HG03139 (cell line): ENCODE data around the gene PNPLA1.

Source experiments
- ATAC-seq: cut with Tn5 transposase; IDR thresholded peaks from one replicate; pipeline ENCODE4 v1.9.1; 2021; ENCODE audit not compliant: unreplicated experiment

PNPLA1 gene, protein sequence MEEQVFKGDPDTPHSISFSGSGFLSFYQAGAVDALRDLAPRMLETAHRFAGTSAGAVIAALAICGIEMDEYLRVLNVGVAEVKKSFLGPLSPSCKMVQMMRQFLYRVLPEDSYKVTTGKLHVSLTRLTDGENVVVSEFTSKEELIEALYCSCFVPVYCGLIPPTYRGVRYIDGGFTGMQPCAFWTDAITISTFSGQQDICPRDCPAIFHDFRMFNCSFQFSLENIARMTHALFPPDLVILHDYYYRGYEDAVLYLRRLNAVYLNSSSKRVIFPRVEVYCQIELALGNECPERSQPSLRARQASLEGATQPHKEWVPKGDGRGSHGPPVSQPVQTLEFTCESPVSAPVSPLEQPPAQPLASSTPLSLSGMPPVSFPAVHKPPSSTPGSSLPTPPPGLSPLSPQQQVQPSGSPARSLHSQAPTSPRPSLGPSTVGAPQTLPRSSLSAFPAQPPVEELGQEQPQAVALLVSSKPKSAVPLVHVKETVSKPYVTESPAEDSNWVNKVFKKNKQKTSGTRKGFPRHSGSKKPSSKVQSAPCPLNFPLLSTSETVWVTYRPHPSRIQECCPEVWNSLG

DNA sequence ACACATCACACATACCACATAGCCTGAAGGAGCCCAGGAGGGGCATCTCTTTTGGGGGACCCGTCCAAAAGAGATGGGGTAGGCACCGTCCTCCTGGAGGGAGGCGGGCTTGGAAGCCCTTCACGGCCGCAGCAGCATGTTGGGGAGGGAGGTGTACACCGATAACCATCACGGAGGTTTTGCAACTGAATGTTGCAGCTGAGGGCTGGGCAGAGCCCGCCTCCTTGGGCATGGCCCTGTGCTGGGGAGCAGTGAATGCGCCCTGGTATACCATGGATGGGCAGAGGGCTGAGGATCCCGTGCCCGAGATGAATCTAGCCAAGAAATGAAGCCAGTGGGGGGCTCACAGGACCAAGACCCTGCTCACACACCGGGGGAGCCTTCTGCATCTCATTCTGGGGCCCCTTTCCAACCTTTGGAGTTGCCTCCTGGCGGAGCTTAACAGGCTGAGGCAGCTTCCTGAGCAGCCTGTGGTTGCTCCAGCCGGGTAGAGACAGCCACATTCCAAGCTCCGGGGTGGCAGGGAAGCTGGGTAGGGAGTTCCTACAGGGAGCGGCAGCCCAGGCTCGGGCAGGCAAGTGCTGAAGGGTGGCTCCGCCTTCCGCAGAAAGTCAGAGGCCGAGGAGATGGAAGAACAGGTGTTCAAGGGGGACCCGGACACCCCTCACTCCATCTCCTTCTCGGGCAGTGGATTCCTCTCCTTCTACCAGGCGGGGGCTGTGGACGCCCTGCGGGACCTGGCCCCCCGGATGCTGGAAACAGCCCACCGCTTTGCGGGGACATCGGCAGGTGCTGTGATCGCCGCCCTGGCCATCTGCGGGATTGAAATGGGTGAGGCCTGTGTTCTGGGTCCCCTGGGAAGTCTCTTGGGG, at the start of gene PNPLA1:
Gene PNPLA1, plus strand, starts transcription at position 227 of the 872 bp plus-strand sequence. Its CDS starts 400 bp downstream, at position 627.
- ATAC-seq, result no peak

DNA sequence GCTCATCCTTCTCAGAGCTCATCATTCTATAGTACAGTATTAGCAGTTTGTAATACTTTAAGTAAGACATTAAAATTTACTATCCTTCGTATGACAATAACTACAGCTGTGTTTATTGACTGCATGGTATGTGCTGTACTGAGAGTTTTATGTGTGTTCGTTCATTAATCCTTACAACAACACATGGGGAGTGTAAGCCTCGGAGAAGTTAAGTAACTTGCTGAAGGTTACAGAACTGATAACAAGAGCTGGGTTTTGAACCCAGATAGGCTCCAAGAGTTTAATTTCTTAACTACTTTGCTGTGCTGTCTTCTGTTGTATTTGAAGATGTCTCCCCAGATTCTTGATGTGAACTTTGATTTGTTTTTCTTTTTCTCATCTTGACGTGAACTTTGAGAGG, 49.6 kb upstream of the PNPLA1 start:
- no peak for ATAC-seq

DNA sequence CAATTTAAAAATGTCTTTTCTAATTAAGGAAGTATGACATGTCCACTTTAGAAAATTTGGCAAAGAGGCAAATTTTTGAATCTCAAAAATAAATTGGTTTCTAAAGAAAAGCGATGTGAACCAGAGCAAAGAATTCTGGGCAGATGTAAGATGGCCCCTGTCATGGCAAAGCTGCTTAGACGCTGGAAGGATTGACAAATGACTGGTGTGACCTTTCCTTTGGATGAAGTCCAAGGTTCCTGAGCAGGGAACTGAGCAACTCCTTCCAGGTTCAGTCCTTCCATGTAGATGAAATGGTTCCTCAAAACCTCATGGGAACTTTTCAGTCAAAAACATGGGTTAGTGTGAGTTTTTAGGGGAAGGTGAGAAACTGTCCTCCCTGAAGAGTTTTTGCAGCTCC, 48.2 kb upstream of the PNPLA1 start:
- ATAC-seq, result no peak

DNA sequence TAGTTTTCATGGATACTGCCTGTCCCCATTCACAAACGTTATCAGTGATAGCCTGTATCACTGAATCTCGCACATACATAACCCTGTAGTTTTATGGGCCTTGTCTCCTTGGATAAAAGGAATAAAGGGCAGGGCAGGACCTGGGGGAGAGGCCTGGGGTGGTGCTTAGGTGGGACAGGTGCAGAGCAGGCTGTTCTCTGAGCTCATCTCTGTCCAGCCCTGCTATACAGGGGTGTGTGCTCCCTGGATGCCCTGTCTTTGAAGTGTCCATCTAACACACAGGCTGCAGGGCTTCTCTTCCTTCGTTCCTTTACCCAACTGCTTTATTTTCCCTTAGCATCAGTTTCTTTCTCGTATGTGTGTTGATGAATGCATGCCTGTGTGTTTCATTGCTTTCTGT, 46.9 kb upstream of the PNPLA1 start:
- ATAC-seq, result no peak

DNA sequence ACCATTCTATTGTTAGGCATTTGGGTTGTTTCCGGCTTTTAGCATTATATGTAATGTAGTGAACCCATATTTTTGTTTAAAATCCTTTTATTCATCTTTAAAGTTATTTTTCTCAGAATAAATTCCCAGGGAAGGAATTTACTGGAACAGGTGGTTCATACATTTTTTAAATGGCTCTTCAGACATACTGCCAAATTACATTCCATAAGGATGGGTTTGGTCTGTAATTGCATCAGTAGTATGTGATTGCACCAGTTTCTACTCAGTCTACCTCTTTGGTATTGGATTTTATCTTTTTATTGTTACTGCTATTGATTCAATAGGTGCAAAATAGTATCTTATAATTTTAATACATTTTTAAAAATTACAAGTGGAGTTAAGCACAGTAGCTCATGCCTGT, 46.2 kb upstream of the PNPLA1 start:
- no peak for ATAC-seq

DNA sequence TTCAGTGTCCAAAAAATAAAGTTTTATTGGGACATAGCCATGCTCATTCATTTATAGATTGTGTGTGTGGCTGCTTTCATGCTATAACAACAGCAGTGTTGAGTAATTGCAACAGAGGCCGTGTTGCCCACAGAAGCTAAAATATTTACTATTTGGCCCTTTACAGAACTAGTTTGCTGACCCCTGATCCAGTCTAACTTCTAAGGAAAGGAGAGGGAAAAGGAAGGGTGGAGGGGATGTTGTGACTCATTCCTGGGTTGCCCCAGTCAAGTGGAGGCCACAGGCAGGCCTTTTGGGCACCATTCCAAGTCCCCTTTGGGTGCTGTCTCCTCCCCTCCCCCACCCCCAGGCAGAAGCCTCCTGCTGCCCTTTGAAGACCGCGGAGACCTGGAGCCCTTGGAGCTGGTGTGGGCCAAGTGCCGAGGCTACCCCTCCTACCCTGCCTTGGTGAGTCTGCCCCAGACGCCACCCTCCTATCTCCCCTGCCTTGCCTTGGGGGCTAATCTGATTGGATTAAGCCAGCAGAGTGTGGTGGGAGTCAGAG, 44.9 kb upstream of the PNPLA1 start:
- ATAC-seq, result no peak

DNA sequence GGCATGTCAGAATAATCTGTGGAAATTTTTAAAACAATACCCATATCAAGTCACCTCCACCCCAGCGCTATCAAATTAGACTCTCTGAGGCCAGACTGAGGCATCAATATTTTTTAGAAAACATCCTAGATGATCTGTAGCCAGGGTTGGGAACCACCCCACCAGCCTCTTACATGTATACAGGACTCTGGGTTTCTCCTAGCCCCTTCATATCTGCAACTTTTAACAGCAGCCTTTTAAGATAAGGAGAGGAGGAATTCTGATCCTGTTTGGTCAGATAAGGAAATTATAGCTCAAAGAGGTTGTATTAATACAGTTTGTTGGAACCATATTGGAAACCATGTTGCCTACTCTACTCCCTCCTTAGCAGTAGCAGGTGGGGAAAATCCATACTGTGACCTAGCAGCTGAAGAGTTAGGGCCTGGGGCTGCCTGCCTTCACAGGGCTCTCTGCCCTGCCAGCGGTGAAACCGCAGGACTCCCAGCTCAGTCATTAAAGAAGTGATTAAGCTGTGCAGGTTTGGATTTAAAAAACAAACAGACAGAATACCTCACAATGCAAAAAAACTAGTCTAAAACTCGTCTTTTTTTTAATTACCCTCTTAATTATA, 43.3 kb upstream of the PNPLA1 start:
- no peak for ATAC-seq

DNA sequence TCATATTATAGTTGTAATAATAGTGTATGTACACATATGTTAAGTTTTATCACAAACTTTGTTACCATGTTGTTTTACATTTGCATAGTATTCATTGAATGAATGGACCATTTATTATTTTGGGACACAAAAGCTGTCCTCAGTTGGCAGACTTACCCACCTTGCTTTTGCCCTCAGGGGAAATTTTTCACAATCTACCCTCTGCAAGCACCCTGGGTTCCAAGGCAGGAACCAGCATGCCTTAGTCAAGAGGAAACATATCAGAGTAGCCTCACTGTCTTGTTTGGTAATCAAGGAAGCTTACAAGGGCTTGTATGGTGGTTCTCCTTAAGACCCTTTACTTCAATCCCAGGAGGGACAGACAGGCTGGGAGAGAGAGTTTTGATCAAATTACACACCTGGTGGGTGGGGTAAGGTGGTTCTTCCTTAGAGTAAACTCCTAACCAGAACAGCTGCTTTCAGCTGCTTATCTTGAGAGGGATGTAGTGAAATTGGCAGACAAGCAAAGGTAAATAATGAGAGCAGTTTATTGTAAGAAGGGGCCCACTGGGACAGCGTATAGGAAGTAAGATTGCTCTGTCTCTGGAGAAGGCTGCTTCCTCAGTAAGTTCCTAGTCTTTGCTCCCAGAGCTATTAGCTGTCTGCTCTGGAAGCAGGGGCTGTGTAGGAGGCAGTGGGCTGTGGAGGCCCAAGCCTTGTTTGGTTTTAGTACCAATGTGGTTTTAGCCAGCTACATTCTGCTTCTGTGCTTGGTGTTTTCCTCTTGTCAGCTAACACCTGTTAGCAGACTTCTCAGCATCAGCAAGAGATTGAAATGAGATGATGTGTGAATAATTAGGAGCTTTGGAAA, 42.3 kb upstream of the PNPLA1 start:
- no peak for ATAC-seq

DNA sequence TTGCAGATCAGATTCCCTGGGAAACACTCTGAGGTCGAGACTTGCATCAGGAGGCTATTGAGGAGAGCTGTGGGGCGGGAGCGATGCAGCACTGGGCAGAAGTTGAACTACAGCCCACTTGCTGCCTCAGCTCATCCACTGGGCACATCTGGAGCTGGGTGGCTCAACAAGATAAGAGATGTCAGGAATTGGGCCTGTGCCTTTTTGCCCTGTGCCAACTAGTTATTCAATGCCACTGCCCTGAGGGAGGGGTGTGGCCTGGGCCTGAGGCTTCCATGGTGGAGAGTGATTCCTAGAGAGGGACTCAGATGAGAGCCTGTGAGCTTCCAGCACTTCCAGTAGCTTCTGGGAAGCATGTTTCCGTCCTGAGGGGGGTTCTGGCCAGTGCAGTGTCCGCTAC, 40.6 kb upstream of the PNPLA1 start:
- no peak for ATAC-seq

DNA sequence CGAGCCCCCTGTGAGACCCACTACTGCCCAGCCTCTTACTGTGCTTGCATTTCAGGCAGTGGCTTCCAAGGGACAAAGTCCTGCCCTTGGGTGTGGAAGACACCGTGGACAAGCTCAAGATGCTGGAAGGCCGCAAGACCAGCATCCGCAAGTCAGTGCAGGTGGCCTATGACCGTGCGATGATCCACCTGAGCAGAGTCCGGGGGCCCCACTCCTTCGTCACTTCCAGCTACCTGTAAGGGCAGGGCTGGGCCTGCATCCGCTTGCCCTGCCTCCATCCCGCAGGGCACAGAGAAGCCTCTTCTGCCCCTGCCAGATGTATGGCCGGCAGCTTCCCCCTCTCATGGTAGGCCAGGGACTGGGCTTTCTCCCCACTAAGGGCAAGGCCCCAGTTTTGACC, 39.5 kb upstream of the PNPLA1 start:
- no peak for ATAC-seq

DNA sequence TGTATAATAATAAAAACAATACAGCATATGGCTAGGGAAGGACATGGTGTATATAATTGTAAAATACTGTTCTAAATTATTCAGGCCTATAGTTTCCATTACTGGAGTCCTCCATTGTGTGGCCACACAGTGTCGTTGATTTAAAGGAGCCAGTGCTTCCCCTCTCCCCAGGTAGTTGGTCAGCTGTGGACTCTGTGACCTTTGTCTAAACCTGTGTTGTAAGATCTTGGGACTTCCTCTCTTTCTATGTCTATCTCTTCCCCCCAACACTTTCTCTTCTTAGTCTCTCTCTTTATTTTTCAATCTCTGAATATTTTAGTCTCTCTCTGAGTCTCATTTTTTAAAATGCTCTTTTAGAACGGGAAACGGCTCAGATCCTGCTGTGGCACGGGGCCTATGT, 37.7 kb upstream of the PNPLA1 start:
- no peak for ATAC-seq

DNA sequence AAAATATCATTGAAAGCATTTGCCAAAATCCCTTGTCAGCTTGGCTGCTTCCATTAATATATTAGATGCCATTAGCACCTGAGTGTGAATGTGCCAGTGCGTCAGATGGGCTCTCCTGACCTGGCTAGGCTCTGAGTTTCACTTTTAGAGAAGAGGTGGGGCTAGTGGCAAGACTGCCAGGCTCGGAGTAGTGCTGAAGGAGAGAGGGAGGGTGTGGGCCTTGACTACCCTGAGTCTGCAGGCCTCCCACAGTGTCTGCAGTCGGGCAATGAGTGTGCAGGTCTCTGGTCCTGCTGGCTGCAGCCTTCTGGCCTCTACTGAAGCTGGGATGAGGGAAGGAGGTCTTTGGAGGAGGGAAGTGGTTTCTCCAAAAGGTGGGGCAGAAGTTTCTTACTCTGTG, 34.6 kb upstream of the PNPLA1 start:
- no peak for ATAC-seq

DNA sequence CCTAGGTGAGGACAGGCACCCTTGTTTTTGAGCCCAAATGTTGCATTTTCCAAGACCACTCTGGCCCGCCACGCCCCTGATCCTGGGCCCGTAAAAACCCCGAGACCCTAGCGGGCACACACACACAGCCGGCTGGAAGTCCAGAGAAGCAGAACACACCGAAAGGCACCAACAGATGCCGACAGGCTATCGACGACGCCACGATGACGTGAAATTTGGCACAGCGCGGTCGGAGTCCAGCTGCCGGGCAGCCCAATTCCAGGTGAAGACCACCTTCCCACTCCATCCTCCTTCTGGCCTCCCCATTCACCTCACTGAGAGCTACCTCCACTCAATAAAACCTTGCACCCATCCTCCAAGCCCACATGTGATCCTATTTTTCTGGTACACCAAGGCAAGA, 34.0 kb upstream of the PNPLA1 start:
- no peak for ATAC-seq

DNA sequence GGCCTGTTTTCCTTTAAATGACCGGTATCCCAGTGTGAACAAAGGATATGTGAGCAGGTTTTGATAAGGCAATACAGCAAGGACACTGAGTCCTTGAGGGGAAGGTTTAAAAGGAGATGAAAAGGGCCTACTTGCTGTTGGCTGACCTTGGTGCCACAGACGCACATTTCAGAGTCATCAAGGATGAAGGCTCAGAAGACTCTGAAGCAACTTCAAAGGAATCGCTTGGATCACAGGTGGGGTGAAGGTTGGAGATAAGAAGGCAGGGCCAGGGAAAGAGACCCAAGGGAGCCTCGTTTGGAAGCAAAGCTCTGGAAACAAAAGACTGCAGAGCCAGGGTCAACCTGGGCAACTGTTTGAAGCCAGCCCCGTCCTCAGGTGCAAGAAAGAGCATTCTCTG, 30.1 kb upstream of the PNPLA1 start:
- no peak for ATAC-seq

DNA sequence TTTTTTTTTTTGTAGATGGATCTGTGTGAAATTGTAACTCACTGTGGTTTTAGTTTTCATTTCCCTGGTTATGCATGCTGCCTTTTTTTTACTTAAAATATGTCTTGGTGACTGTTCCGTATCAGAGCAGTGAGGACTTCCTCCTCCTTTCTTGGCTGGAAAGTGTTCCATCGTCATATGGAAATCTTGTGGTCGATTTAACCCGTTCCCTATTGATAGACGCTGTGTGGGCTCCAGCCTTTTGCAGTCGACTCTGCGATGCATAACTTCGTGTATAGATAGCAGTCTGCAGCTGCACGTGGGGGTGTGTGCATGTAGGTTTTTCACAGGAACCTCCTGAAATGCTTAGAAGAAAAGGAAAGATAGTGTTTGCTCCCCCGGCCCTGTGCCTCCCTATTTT, 28.1 kb upstream of the PNPLA1 start:
- no peak for ATAC-seq

DNA sequence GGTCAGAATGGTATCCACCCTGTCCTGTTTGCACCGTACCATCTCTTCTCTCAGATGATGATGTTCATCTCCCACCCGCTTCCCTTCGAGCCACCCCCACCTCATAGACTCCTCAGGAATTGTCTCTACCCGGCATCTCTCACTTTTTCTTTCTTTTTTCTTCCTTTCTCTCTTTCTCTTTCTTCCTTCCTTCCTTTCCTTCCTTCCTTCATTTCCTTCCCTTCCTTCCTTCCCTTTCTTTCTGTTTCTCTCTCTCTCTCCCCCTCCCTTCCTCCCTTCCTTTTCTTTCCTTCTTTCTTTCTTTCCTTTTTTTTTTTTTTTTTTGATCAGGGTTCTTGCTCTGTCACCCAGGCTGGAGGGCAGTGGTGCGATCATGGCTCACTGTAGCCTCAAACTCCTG, 27.7 kb upstream of the PNPLA1 start:
- ATAC-seq, result no peak

DNA sequence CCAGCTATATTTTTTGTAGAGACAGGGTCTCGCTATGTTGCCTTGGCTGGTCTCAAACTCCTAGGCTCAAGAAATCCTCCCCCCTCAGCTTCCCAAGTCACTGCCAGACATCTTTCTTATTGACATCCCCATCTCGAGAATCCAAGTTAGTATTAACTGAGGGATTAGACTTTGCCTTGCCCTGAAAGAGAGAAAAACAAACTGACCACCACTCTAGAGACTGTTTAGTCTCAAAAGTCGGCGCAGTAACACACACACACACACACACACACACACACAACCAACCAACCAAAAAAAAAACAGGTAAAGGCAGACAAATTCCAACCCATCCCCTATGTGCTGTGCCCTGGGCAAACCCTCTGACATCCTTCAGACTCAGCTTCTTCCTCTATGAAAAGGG, 27.2 kb upstream of the PNPLA1 start:
- no peak for ATAC-seq

DNA sequence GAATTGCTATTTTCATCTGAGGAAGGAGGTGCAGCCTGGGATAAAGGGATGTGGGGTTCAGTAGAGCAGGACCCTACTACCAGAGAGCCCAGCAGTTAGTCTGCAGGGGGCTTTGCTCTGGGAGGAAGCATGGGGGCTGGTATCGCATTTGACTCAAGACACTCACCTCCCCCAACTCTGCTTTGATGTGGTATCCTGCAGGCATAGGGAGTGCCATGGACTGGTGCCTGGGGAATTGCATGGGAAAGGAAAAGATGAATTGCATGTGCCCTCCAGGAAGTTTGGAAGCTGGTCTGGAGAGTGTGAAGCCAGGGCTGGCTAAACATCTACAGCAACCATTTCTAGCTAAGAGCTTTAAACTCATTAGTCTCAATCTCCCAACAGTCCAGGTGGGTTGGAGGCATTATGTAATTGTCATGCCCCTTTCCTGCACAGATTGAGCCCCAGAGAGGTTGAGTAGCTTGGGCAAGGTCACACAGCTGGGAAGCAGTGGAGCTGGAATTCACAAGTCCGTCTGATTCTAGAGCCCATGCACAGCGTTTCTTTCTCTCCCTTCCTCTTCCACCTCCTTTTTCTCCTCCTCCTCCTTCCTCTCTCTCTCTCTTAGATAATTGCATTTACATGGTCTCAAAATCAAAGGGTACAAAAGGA, 26.2 kb upstream of the PNPLA1 start:
- ATAC-seq, result no peak

DNA sequence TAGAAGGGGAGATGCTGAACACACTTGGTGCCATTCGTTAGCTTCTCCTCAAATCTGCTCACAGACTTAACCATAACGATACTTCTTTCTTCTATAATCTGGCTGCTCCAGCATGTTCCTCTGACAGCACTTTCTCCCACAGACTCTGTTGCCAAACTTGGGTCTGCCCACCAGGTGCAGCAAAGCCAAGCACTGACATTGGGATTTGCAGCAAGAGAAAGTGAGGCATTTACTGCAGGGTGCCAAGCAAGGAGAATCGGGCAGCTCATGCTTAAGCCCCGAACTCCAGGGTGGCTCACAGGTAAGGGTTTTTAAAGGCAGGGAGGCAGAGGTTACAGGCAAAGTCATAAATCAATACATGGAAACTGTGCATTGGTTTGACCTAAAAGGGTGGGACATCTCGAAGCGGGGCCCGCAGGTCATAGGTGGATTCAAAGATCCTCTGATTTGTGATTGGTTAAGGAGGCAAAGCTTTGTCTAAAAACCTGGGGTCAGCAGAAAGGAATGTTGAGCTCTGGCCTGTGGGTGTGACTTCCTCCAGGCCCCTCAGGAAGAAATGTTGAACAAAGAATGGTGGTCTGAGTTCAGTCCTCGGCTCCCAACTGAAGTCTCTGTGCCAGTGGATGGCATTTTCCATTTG, 25.1 kb upstream of the PNPLA1 start:
- ATAC-seq, result no peak
